Endometrial microvascular endothelial cells (primary cell): ENCODE measurements around the gene TAS1R3. TPM values are rescaled to one million over a fixed set of nuclear protein-coding genes. Genes with fewer than 3 reads are reported as not detected.
"Not testable (repeated sequence)": the region's sequence is repeated elsewhere in the genome, so short reads cannot be mapped to it uniquely, and the experiment has no call there.

Source experiments
- in situ Hi-C: cut with HindIII; loops from 2 replicates; pipeline ENCODE4 v1.10.0; 2017; ENCODE audit warnings: low sequenced_read_pairs, low pct_unique_long_range_greater_than_20kb; ENCODE audit errors: inconsistent ontology term
- total RNA-seq: library from RNA; depleted of rRNA; stranded (reverse); fragments of >200 nt; gene quantifications from one replicate; pipeline ENCODE4 v1.2.3, GENCODE V29; 2015; ENCODE audit errors: inconsistent ontology term

The TAS1R3 gene
- total RNA-seq, 1 donor from 2014 or later, result under 0.01 TPM

DNA sequence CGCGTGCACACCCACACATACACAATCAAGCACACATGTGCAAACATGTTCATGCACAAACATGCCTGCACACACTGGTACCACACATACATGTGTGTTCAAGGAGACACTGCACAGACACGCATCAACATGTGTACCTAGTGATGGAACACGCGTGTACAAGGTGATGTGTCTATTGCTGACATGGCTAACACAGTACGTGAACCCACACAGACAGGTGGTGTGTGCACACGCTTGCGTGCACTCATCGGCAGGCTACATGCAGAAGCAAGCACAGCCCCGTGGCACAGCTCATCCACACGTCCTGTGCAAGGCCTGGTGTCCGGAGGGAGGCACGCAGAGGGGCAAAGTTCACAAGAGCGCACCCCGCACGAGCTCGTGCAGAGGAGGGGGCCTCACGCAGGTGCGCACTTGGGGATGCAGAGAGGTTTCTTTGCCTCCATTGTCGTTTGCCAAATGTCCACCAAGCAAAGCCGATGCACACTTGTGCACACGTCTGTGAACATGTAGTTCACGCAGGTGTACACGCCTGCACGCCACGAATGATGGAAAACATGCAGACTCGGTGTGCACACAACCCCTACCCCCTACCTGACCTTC lies 24.3 kb upstream of the TAS1R3 start:
- in situ Hi-C loops, result no loop called here

DNA sequence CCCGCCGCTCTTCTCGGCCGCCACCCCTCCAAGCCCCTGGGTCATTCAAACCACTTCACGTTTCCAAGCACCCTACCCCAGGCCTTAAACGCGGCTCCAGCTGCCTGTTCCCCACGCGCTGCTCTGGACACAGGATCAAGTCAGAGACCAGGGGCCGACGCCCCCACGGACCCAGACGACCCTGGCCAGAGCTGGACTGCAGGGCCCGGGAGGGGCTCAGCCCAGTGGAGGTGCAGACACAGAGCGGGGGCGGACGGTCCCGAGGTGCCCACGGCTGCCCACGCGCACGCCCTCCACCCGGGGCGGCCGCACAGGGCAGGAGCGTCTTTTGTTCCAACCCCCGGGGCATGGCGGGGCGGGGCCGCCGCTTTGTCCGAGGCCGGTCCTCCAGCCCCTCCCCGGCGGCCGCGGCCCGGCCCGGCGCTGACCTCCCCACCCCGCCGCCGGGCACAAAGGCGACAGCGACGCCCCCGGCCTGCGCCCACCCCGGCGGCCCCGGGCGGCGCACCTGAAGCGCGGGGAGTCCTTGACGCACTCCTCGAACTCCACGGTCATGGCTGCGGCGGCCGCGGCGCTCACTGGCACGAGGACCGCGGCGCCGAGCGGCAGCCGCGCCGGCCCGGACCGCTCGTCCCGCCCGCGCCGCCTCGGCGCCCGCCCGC lies 23.7 kb upstream of the TAS1R3 start:
- in situ Hi-C loops, result no loop called here

DNA sequence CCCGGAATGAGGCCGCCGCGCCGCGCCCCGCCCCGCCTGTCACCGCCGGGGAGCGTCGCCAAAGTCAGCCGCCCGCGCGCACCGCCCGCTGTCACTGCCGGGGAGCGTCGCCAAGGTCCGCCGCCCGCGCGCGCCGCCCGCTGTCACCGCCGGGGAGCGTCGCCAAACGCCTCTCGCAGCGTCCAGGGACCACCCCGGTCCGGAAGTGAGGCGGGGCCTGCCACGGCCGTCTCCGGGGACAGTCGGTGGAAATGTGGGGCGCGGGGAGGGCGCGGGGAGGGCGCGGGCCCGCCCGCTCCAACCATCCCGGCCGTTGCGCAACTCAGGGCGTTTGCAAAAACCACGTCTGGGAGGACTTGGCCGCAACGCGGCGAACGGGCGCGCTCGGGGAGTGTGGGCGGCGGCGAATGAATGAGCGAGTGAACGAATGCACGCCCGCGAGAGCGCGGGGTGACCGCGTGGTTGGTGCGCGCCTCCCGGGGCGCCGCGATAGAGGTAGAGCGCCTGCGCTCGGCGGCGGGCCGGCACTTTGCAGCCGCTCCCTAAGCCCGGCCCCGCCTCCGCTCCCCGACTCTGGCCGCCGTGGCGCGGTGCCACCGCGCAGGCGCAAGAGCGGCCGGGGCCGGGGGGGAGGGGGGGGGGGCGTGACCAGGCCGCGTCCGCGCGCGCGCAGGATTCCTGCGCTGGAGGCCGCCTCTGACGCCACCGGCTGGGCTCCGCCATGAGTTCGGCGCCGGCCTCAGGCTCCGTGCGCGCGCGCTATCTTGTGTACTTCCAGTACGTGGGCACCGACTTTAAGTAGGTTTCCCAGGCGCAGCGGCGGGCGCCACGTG lies 22.9 kb upstream of the TAS1R3 start, which contains the start of the genes ACAP3 and PUSL1:
TSS of gene ACAP3 (minus strand) at position 8 of the 833 bp plus-strand sequence. CDS start 115 bp downstream, outside the sequence.
TSS of gene PUSL1 (plus strand) at position 675 of the 833 bp plus-strand sequence. CDS start at position 722, 47 bp downstream.
- in situ Hi-C loops, result no loop called here

DNA sequence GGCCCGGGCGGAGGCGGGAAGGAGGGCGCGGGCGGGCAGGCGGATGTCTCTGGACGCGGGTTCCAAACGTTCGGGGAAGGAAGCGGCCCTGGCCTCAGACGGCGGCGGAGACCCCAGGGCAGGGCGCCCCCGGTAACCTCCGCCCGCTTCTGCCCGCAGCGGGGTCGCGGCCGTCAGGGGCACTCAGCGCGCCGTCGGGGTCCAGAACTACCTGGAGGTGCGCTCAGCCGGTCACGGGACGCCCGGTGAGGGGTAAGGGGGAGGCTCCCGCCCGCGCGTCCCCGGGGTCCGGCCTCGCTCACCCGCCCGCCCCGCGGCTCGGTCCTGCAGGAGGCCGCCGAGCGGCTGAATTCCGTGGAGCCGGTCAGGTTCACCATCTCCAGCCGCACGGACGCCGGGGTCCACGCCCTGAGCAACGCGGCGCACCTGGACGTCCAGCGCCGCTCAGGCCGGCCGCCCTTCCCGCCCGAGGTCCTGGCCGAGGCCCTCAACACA lies 22.3 kb upstream of the TAS1R3 start:
- in situ Hi-C loops, result no loop called here

DNA sequence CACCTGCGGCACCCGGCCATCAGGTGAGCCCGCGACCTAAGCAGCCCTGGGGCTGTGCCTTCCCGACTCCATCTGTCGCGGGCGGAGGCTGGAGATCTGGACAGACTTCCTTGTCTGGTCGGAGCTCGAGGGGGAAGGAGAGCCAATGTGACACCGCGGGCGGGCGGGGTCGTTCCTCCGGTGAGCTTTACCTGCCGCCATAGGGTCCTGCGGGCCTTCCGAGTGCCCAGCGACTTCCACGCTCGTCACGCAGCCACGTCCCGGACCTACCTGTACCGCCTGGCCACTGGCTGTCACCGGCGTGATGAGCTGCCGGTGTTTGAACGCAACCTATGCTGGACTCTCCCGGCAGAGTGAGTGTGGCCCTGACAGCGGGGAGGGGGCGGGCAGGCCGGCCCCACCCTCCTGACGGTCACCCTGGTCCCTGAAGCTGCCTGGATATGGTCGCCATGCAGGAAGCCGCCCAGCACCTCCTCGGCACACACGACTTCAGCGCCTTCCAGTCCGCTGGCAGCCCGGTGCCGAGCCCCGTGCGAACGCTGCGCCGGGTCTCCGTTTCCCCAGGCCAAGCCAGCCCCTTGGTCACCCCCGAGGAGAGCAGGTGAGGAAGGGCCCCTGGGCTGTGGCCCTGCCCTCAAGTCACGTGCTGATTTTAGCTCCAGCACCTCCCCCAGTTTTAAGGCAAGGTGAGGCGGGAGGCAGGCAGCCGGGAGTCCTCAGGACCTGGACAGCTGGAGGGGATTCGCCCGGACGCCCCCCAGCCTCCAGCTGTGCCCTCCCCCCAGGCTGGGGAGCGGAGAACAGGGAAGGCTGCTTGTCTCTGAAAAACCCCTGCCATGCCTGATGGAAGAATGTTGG lies 21.6 kb upstream of the TAS1R3 start:
- in situ Hi-C loops, result no loop called here

DNA sequence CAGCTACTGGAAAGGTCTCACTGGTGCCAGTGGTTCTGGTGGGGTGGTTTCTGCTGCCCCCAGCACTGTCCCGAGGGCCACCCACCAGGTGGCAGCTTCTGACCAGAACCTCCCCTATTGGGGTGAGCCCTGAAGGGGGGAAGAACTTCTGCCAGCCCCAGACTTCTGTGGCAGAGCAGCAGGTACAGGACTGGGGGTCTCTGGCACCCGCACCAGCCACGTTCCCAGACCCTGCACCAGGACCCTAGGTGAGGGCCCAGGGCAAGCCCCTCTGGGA lies 21.0 kb upstream of the TAS1R3 start:
- in situ Hi-C loops, result no loop called here

DNA sequence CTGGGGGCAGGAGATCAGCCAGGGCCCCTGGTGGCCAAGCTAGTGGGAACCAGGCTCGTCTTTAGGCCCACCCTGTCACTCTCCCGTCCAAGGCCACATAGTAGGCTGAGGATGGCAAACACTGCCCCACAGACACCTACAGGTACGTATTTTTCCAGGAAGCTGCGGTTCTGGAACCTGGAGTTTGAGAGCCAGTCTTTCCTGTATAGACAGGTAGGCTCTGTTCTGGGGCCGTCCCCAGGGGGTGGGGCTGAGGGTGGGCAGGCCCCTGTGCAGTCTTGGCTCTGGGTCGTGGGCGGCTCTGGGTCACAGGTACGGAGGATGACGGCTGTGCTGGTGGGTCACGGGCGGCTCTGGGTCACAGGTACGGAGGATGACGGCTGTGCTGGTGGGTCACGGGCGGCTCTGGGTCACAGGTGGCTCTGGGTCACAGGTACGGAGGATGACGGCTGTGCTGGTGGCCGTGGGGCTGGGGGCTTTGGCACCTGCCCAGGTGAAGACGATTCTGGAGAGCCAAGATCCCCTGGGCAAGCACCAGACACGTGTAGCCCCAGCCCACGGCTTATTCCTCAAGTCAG lies 20.5 kb upstream of the TAS1R3 start:
- in situ Hi-C loops, result no loop called here

DNA sequence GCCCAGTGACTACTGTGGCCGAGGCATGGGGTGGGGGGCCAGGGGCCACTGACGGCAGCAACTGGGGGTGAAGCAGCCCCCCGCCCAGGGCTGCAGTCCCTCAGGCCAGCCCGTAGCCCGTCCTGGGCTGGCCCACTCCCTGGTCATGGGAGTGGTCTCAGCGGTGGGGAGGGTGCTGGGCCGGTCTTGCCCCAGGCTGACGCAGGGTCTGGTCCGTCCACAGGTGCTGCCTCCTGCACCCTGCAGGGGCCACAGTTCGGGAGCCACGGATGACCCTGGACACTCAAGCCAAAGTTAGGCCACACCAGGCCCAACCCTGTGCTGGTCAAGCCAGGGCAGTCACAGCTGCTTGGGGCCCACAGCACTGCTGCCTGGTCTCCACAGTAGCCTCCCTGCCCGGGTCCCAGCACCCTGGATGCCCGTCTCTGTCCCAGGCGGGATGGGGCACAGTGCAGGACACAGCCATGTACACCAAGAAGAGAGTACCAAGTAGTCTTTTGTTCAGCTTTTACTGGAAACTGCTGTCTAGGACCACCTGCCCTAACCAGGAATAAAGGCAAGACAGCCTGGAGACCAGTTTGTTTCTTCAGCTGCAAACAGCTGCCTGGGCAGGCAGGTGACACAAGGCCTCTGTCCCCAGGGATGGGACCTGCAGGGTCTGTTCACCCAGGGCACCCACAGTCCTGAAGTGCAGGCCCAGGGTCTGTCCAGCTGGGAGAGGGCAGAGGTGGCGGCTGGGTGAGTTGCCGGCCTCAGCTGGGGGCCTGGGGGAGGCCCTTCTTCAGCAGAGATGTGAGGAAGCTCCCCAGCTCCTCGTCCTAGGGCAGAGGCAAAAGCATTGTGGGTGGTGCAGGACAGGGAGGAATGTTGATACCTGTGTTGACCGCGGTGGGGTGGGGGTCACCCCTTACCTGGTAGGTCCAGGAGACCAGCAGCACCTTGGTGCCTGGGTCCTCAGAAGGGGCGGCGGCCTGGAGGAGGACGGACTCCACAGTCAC lies 19.7 kb upstream of the TAS1R3 start:
- in situ Hi-C loops, result no loop called here

DNA sequence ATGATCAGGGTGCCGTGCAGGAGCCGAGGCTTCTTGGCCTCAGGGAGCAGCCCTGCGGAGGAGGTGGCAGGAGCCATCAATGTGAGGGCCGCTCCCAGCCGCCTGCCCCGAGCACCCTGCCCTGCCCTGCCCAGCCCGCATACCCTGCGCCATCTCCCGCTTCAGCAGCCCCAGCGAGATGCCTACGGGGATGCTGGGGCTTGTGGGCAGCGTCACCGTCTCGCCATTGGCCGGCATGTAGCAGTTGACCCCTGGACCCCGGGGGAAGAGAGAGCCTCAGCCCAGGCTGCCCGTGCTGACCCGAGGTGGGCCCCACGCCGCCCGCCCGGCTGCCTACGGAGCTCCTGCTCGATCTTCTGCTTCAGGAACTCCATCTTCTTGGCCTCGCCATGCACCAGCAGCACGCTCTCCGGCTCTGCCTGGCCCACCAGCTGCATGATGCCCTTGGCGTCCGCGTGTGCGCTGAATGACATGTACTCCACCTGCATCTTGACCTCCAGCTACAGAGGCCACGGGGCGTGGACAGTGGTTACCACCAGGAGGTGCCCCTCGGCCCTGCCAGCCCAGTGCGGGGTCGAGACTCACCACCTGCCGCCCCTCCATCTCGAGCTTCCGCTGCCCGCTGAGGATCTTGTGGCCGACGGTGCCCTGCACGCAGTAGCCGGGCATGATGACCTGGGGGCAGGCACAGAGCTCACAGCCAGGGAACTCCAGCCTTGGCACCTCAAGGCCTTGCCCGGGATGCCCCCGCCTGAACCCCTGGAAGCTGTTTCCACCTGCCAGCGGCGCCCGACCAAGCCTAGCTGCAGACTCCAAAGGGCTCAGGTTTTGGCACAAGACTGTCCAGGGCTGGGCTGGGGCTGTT lies 18.4 kb upstream of the TAS1R3 start:
- in situ Hi-C loops, result no loop called here

DNA sequence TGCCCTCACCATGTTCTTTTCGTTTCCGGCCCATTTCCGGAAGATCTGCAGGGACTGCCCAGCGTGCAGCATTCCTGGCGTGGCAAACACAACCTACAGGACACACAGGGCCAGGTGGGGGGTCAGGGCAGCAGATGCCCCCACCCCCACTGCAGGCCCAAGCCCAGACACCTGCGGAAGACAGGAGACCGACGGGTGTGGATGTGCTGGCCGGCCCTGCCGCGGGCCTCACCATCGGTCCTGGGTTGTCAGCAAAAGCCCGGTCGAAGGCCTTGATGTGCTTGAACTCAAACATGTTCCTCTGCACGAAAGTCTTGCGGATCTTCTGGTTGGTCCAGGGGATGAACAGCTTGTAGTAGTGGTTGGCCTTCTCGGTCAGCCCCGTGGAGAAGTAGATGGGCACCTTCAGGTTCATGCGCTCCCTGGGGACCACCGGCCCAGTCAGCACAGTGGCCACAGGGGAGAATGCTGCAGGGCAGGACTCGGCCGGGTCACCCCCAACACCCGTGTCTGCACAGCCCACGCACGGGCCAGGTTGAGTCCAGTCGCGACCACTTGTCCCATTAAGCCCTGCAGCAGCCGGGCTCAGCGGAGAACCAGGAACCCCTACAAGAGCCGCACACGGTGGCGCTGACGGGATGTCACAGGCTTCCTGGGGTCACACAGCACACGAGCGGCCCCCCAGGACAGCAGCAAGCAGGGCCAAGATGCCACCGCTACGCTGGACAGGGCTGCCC lies 17.4 kb upstream of the TAS1R3 start:
- in situ Hi-C loops, result no loop called here

DNA sequence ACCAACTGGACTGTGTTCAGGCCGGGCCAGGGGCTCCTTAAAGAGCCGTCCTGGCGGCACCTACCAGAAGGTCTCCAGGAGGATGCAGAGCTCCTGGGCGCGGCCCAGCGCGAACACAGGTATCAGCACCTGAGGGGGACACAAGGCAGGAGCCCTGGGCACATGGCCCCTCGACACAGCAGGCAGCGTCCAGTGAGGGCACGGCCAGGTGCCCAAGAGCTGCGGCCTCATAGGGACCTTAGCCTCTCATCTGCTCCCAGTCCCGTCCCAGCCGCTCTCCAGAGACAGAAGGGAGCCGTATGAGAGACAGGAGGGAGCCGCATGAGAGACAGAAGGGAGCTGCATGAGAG lies 16.9 kb upstream of the TAS1R3 start:
- in situ Hi-C loops, result no loop called here

DNA sequence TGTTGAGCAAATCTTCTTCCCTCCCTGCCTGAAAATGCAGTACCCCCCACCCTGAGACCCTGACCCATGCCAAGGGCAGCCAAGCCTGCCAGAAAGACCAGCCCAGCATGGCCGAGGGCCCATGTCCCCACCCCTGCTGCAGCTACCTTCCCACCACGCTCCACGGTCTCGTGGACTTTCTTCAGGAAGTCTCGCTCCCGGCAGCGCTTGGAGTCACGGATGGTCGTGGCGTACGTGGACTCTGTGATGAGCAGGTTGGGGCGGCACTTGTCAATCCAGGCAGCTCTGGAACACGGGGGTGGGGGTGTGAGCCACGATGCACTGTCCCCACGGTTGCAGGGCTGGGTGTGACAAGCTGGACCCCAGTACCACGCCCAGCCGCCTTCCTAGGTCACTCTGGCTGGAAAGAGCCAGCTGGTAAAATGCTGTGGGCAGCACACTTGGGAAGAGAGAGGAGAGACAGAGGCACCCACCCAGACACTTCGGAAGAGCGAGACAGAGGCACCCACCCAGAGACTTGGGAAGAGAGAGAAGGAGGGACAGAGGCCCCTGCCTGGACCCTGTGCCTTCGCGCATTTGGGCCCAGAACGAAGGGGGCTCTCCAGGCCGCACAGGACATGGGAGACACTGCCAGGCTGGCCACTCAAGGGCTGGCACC lies 16.3 kb upstream of the TAS1R3 start:
- in situ Hi-C loops, result no loop called here

DNA sequence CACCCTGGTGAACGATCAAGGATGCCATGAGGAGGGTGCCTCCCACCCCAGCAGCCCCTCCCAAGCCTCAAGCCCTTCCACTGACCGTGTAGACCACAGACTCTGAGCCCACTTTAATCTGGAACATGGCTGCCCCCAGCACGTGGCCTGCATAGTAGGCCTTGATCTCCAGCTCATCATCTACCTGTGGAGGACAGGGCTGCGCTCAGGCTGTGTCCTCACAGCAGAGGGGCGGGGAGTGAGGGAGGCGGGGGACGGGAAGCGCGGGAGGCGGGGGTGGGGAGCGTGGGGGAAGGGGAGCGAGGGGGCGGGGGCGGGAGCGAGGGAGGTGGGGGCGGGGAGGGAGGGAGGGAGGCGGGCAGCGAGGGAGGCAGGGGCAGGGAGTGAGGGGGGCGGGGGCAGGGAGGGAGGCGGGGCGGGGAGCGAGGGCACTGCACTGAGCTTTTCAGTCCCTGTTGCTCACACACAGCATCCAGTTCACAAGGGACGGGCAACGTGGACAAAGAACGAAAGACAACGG lies 15.6 kb upstream of the TAS1R3 start:
- in situ Hi-C loops, result no loop called here

DNA sequence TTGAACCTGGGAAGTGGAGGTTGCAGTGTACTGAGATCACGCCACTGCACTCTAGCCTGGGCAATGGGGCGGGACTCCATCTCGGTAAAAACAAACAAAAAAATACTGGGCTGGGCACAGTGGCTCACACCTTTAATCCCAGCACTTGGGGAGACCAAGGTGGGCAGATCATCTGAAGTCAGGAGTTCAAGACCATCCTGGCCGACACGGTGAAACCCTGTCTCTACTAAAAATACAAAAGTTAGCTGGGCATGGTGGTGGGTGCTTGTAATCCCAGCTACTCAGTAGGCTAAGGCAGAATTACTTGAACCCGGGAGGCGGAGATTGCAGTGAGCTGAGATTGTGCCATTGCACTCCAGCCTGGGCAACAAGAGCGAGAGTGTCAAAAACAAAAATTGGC lies 14.9 kb upstream of the TAS1R3 start:
- in situ Hi-C loops, result not testable (repeated sequence)

DNA sequence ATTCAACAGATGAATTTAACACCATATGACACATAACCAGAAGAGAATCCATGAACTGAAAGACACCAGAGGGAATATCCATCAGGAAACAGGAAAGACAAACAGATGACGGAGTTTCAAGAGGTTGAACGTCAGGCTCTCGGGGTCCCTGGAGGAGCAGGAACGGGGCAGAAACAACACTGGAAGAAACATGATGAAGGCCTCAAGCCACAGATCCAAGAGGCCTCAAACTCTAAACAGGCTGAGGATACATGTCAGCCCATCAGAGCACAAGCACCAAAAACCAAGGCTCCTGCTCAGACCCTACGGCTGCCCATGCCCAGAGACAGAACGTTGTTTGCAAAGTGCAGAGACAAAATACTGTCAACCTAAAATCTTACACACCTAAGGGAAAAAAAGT lies 13.7 kb upstream of the TAS1R3 start:
- in situ Hi-C loops, result no loop called here
